GM19395 (cell line): Measurements from ENCODE around the gene ARSA.
"Not testable (repeated sequence)": the region's sequence is repeated elsewhere in the genome, so short reads cannot be mapped to it uniquely, and the experiment has no call there.

ENCODE experiments used
- ATAC-seq: cut with Tn5 transposase; IDR thresholded peaks from one replicate; pipeline ENCODE4 v1.9.1; 2021; ENCODE audit warnings: mild to moderate bottlenecking, moderate library complexity; ENCODE audit not compliant: unreplicated experiment

Gene ARSA

DNA sequence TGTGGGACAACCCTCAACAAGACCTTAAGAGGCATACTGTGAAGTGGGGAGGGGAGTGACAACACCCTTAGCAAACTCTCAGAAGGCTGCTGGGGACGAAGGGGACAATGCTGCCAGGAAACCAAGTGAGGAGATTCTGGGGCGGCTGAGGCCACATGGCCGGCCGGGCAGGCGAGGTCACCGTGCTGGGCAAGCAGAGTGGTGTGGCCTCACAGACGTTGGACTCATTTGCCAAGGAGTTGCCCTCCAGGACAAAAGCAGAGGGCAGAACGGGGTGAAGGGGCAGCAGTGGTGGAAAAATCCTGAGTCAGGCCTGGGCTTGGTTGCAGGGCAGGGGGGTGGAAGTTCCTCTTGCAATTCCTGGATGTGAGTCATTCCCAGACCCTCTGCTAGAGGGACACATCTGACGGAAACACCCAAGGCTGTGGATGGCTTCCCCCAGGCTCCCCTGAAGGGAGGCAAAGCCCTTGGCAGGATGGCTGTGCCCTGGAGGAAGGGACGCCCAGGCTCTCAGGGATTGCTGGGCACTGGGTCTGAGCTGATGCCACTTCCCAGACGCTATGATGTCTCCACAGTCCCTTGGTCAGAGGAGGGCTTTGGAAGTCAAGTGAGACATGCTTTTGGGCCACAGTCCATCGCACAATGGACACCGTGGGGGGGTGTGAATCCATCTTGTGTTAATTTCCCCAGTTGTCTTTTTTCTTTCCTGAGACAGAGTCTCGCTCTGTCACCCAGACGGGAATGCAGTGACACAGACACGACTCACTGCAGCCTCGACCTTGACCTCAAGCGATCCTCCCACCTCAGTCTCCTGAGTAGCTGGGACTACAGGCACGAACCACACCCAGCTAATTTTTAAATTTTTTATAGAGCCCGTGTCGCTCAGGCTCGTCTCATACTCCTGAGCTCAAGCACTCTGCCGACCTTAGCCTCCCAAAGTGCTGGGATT lies 28.4 kb upstream of the ARSA start:
- no peak for ATAC-seq

DNA sequence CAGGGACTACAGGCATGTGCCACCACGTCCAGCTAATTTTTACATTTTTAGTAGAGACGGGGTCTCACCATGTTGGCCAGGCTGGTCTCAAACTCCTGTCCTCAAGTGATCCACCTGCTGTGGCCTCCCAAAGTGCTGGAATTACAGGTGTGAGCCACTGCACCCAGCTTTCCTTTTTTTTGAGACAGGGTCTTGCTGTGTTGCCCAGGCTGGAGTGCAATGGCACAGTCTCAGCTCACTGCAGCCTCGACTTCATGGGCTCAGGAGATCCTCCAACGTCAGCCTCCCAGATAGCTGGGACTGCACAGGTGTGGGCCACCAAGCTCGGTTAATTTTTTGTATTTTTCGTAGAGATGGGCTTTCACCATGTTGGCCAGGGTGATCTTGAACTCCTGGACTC lies 26.7 kb upstream of the ARSA start:
- ATAC-seq, result not testable (repeated sequence)

GRCh38 chr22:50653256-50653655 lies 25.3 kb upstream of the ARSA start:
- no peak for ATAC-seq

DNA sequence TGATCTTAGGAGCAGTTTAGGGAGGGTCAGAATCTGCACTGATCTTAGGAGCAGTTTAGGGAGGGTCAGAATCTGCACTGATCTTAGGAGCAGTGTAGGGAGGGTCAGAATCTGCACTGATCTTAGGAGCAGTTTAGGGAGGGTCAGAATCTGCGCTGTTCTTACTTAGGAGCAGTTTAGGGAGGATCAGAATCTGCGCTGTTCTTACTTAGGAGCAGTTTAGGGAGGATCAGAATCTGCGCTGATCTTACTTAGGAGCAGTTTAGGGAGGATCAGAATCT lies 15.8 kb upstream of the ARSA start:
- ATAC-seq, result not testable (repeated sequence)

DNA sequence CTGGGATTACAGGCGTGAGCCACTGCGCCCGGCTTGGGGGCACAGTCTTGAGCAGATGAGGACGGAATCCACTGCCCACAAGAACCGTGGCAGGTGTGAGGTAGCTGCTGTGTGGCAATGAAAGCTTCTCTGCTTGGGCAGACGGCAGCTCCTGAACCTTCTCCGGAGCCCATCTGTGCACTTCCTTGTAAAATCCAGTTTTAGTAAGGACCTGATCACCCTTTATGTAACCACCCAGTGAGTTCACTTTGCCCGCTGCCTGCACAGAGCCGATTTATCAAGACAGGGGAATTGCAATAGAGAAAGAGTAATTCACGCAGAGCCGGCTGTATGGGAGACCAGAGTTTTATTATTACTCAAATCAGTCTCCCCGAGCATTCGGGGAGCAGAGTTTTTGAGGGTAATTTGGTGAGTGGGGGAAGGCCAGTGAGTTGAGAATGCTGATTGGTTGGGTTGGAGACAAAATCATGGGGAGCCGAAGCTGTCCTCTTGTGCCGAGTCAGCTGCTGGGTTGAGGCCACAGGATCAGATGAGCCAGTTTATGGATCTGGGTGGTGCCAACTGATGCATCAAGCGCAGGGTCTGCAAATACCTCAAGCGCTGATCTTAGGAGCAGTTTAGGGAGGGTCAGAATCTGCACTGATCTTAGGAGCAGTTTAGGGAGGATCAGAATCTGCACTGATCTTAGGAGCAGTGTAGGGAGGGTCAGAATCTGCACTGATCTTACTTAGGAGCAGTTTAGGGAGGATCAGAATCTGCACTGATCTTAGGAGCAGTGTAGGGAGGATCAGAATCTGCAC lies 15.3 kb upstream of the ARSA start:
- ATAC-seq, result not testable (repeated sequence)

DNA sequence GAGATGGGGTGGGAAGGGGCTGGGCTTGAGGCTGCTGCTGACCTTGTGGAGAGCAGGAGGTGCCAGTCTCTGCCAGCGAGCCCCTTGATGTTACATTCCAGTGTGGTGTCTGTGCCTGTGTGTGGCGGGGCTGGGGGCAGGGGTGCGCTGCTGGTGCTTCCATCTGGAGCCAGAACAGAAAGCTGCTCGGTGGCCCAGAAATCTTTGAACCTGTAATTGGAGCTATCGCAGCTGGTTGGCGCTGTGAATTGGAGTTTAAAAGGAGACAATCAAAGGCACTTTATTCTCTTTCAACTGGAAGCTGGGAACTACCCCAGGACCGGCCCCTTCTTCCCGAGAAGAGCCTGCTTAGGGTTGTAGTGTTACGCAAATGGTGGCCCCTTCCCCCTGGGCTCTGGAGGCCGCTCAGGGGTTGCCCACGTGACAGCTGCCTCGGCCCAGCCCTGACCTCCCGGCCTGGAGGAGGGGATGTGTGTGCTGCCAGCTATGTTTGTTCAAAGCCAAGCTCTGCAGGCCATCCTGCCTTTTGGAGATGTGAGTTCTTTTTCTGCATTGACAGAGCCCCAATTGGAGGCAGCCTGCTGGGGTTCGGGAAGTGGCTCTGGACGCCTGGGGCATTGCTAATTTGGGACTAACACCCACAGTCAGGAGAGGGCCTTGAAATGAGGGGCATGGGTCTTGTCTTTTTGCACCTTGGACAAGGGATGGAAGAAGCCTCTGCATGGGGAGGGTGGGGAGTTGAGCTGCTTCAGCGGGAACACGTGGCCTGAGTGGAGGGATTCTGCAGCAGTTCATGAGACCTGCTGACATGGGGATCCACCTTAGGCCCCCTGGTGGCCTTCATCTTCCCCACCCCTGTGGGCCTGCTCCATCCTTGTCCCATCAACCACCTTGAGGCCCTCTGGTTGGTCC lies 14.0 kb upstream of the ARSA start:
- no peak for ATAC-seq

GRCh38 chr22:50640857-50641647 lies 13.1 kb upstream of the ARSA start:
- no peak for ATAC-seq

GRCh38 chr22:50640296-50640695 lies 12.3 kb upstream of the ARSA start:
- not testable (repeated sequence) for ATAC-seq

GRCh38 chr22:50635591-50635990 lies 7.6 kb upstream of the ARSA start:
- no peak for ATAC-seq

DNA sequence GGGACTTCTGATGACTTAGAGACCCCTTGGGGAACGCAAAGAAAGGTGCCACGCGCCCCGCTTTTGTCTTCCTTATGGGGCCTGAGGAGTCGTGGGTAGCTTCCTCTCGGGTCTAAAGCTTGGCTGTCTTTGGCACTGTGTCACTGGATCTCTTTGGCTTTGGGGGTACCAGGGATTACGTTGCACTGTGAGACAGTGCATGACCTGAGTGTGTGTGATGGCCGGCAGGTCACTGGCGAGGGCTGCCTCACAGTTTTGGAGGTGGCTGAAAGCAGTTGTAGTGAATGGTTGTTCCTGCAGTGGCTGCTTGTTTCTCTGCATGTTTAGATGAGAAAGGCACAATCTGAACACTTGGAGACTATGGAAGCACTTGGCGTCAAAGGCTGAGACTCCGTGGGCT lies 5.8 kb upstream of the ARSA start:
- ATAC-seq, result no peak

DNA sequence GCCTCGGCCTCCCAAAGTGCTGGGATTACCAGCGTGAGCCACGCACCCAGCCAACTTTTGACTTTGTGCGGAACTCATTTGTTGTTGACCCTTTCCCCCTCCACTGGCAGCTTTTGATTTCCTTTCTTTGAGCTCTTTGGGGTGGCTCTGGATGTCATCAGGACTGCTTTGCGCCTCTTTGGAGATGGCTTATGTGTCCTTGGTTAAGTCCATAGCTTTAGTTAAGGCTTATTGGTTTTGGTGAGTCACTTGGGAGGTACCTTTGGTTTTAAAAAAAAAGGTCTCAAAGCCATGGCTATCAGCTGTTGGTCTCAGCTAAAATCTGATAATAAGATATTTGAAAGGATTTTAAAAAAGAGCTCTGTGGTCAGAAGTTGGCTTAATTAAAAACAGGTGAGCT lies 5.1 kb upstream of the ARSA start:
- ATAC-seq, result no peak

GRCh38 chr22:50630376-50630775 lies 2.4 kb upstream of the ARSA start:
- no peak for ATAC-seq

GRCh38 chr22:50628543-50629134 lies 687 bp upstream of the ARSA start:
- no peak for ATAC-seq

DNA sequence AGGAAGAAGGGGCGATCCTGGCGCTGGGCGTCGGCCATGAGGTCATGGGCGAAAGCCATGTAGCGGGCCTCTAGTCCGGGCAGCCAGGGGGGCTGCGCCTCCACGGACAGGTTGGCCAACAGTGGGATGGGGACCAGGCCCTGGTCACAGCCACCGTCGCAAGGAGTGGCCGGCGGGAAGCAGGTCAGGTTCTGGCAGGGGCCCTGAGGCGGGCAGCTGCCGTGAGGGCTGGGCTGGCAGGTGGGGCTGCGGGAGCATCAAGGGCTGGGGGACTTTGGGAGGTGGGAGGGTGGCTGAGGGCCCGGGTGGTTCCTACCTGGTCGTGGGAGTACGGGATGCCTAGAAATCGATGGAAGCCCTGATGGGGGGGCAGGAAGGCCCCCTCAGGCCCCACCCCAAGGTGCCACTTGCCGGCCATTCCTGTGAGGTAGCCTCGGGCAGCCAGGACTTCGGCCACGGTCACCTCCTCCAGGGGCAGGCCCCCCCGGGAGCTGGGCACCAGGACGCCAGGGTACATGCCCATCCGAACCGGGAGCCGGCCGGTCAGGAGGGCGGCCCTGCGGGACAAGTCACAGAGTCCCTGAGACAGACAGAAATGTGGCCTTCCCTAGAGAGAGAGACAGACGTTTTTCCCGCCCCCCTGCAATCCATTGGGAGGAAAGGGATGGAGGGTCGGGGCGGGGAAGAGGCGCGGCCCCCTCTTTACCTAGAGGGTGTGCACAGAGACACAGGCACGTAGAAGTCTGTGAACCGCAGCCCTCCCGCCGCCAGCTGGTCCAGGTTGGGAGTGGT lies 906 bp downstream of the ARSA start:
- no peak for ATAC-seq

- no peak for ATAC-seq
Measured at GRCh38 chr22:50626314-50626849, 1.6 kb downstream of the ARSA start.

- no peak for ATAC-seq
Measured at GRCh38 chr22:50625568-50626313, 2.2 kb downstream of the ARSA start.

DNA sequence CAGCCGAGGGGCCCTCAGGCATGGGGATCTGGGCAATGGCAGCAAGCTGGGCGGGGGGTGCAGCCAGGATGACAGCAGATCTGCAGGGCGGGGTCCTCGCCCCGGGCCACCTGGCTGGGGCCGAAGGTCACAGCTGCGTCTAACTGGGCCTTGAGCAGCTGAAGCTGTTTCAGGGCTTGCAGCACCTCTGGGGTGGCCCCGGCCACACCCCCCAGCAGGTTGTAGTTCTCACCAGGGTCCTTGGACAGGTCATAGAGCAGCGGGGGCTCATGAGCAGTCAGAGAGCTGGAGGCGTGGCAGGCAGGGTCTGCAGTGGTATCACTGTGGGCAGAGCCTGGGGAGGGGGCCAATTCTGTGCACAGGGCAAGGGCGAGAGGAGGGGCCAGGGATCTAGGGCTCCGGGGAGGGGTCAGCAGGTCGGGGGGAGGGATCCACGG lies 2.8 kb downstream of the ARSA start:
- ATAC-seq, result no peak
